Activated effector memory CD4-positive, alpha-beta T cell treated with Interleukin-2 at 50 U/mL for 16 hours (primary cell): ENCODE measurements around the gene KCNMA1.

ENCODE experiments used
- DNase-seq: peaks from one replicate; pipeline ENCODE4 v3.0.0-alpha.2; 2020

Gene KCNMA1

DNA sequence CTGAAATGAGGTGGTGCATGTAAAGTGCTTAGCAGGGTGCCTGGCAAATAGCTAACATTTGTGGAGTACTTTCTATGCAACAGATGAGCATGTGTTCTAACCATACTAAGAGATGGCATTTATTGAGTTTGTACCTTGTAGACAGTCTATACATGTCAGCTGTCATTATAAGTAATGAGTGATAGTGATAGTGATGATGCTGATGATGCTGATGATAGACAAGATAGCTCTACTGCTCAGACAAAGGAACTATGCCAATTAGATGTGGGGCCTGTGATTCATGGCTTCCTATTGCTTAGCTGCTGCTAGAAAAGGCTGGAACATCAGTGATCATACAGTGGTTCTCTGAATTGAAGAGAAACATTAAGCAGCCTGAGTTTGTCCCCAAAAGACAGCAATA lies 585.8 kb downstream of the KCNMA1 start:
- DNase-seq = no peak

DNA sequence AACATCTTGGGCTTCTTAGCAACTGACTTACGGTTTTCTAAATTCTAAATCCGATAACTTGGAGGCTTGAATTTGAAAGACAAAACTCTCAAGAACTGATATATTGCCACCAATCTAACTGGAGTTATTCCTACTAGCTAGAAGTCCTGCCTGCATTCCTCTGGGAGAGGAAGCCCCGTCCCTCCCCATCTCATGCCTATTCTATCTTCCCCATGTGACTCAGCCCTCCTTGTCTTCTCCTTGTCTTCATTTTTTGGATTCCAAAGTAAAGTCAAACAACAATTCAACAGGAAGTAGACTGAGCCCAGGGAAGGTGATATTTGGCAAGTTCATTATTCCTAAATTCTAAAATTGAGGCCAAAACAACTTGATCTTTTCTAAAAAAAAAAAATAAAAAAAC lies 587.7 kb downstream of the KCNMA1 start:
- DNase-seq = no peak

DNA sequence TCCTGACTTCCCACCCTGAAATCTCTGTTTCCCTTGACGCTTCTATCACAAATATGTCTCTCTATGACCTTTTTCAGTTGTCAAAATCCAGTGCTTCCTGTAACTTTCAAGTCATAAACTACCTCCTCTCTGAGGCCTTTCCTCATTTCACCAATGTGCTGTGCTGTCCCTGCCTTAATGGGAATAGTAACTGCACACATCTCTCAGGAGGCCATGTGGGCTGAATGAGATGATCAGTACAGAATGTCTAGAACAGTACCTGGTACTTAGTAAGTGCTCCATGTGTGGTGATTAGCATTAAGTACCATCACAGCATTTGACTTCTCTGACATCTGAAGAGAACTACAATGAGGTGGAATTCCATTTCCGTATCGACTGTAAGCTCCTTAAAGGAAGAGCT lies 588.5 kb downstream of the KCNMA1 start:
- DNase-seq = no peak

DNA sequence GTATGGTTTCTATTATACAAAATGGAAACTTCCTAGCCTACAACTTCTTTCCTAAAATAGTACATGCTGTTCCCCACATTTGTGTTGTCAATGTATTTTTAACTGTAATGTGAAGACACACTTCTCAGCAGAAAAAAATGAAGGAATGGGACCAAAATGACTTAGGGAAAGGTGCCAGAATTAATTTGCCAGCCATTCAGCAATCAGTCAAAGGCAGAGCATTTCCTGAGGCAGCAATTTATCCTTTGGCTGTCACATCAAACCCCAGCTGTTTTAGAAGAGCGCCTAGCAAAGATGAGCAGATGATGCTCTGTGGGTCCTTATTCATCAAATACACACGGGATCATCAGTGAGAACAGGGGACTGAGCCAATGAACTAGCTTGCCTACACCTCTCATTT lies 592.5 kb downstream of the KCNMA1 start:
- DNase-seq = no peak

DNA sequence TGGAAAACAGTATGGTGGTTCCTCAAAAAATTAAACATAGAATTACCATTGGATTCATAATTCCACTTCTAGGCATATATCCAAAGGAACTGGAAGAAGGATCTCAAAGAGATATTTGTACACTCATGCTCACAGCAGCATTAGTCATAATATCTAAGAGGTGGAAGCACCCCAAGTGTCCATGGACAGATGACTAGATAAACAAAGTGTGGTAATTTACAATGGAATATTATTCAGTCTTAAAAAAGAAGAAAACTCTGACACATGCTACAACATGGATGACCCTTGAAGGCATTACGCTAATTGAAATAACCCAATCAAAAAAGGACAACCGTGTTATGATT lies 594.2 kb downstream of the KCNMA1 start:
- DNase-seq = no peak

DNA sequence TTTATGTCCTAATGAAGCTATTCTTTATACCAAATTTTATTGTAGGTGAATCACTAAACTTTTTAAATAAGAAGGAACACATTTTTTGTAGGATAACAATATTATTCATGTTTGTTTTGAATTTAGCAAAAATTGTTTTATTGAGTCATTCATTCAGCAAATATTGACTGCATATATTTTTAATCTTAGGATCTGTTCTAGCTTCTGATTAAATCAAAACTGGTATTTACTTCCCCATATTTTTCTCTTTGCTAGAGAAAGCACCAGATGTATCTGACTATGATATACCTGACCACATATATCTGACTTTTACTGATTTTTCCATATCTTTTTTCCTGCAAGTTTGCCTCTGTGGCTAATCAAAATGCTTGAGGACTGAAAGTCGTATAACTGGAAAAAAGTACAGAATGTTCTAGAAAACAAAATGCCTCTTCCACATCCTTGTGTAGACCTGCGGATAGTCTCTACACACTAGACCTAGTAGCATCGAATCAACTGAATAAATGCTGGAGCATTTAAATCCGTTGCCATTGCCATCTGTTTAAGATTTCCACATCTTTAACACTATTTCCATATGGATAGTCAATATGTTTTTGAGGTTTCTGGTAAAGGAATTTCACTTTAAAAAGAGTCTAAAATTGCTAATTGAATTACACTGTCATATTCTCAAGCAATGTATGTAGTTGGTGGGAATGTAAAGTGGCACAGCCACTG lies 594.7 kb downstream of the KCNMA1 start:
- DNase-seq = no peak

DNA sequence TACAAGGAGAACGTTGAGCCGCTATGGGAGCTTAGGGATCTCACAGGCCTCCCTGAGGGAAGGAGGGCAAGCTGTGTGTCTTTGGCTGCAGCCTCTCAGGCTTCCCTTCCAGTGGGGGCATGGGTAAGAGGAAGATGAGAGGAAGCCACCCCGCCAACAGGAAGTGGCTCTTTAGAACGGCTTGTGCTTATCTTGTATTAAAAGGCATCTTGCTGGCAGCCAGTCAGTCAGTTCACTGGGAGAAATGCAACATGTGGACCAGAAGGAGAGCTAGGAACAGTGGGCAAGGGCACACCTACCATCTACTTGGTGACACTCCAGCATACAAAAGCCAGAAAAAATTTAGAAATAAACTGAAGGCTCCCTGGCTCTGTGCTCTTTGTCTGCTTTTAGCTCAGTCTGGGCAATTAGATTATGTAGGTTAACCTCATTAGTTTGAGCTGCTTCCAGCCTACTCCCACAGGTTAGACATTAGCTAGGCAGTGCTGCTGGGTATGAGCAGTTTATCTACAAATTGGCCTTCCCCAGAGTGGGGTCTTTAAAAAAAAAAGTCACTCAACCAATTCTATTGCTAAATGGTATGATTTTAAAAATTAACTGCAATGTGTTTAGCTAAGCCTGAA lies 595.9 kb downstream of the KCNMA1 start:
- DNase-seq = peak; percentile 2

DNA sequence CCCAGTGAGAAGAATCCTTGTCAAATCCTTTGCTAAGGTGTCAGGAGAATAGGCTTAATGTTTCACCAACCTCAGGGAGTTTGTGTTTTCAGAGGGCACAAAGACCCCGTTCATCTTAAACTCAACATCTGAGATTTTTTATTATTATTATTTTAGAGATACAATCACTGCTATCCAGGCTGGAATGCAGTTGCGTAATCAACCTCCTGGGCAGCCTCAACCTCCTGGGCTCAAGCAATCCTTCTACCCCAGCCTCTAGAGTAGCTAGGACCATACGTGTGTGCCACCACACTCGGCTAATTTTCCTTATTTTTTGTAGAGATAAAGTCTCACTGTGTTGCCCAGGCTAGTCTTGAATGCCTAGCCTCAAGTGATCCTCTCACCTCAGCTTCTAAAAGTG lies 599.2 kb downstream of the KCNMA1 start:
- no peak for DNase-seq

DNA sequence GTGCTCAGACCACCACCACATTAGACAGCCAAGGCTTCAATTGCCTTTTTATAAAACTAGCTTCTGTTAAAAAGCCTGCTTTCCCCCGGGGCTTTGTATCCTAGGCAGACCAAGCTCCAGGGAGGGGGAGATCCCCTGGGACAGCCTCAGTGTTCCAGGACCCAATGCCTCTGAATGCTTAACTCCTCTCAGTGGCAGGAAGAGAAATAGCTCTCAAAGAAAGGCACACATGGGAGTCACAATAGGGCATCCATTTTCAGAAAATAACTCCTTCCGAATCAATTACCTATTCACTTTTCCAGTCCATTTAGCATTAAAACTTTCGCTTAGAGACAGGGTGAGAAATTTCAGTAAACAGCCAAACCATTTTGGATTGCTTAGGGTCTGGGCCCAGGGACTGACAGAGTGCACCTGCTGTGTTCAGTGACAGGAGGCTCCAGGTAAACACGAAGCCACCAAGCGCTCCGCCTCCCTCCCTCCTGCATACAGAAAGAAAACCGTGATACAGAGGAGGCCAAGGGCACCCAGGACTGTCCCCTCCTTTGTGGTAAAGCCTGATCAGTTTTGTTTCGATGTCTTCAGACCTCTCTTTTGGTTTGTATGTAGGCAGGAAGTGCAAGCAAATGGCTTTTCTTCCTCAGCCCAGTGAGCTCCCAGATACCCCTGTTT lies 599.7 kb downstream of the KCNMA1 start:
- DNase-seq = no peak

DNA sequence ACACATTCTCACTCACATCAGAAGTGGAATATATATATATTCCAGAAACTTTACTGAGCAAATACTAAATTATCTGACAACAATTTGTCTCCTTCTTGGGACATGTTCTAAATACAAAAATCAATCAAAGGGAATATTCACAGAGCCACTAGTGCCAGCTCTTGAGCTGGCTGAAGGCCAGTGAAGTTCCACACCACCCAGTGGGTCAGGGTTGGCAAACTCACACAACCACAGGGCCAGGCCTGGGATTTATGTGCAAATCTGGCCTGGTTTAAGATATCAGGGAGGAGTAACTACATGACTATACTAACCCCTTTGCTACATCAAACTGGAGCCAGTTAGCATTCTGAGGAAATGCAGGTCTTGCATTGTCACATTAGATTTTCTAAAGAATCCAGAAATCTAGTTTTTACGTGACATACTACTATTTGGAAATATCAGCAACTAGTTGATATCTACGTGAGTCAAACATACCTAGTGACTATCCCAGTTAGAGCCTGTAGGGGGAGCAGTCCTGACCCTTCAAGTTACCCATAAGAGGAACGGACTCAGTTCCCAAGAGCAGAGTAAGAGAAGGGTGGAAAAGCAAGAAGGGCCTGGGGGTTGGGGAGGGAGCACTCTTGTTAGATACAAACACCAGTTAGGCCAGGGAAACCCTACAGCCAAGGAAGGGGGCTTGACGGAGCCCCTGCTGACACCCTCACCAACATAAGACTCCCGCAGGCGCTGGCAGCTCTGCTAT lies 600.4 kb downstream of the KCNMA1 start:
- no peak for DNase-seq

DNA sequence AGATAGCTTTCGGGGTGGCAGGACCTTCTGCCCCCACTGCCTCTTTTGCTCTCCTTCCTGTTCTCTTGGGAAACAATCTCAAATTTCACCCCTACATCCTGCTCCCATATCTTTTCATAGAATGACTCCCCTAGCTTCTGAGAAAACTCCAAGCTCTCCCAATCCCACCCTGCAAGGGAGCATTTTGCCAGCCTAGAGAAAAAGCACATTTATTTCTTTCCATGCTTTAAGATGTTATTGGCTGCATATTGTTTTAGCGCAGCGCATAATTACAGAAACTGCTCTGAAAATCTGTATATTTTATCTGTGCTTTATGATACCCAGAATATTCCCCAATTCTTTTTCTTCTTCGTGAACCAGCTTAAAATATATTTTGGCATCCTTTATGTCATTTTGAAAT lies 601.3 kb downstream of the KCNMA1 start:
- no peak for DNase-seq

DNA sequence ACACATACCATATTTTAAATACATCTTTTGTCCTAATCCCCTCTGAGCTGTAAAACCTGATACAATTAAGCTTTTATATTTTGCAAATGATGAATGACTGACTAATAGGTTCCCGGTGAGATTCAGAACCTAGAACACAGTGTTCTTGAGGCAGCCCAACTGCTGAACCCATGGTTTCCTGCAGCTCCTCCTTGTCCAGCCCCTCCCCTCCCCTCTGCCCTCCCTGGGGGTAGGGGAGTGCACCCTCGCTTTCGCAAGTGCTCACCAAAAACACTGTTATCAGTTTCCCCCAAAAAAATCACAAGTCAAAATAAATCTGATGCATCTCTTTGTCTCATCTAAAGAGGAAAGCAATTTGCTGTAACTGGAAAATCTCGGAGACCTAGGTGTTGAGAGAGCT lies 602.8 kb downstream of the KCNMA1 start:
- no peak for DNase-seq

DNA sequence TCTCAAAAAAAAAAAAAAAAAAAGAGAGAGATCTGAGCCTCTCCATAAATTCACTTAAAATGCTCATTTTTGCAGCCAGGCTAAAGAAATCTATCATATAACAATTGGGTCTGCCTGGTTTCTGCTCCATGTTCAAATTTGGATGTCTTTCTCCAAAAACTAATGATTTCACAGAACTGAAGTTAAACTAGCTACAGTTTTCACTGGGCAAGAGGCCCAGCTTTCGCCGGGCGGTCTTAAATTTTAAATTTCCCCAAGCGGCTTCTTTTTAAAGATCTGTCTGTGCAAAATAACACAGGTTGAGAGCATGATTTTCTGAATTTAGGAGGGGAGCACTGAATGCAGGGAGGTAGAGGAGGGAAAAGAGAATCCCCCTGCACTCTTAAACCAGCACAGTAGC lies 603.4 kb downstream of the KCNMA1 start:
- DNase-seq = no peak

DNA sequence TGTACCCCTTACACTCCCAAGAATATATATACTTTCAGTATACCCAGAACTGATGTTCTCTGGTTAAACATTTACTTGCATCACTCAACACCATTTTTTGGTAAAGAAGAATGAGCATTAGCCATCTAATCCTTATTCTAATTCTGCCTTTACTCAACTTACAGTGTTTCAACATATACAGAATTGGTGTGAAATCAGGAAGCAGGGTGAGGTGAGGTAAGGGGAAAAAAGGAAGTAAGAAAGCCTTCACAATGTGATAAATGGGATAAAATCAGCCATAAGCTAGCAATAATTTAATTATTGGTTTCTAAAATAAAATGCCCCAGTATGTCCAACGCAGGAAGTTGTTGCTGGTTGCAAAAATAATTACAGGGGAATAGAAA lies 605.4 kb downstream of the KCNMA1 start:
- no peak for DNase-seq

DNA sequence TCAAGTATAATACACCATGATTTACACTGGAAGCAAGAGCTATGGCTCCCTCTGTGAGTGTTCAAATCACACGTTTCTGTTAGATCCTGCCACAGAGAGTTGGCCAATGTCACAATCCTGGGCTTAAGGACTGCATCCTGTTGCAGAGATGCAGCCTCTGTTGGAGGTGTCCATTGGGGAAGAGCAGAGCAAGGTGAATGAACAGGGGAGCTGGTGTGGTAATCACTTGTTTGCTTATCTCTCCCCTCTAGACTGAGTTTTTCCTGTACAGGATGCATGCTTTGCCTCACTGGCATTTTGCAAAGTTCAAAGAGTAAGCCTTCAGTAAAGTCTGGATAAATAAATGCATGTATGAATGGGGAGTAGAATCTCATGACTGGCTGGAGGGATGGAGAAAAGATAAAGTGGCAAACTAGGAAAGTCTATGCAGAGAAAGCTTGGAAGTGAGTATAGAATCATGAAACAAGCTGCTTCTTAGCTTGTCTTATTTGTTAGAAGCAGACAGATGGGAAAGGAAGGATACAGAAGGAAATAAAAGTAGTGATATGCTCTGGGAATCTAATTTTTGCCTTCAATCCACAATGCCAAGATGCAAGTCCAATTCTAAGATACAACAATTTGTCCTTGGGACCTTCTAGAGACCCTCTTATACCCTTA lies 605.9 kb downstream of the KCNMA1 start:
- no peak for DNase-seq

DNA sequence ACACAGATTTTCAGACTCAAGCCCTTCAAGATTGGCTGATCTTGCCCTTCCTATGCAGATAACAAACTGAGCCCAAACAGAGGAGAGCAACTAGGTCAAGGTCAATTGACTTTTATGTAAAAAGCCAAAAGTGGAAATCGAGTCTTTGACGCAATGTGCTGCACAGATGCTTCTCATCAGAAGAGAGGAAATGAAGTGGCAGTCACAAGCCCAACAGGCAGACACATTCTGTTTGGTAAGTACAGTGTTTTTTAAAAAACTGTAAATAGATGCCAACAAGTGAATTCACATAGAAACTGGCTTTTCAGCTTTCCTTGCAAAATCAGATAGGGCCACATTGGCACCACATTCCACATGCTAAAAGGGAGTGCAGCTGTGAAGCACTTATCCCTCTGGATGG lies 606.6 kb downstream of the KCNMA1 start:
- no peak for DNase-seq

DNA sequence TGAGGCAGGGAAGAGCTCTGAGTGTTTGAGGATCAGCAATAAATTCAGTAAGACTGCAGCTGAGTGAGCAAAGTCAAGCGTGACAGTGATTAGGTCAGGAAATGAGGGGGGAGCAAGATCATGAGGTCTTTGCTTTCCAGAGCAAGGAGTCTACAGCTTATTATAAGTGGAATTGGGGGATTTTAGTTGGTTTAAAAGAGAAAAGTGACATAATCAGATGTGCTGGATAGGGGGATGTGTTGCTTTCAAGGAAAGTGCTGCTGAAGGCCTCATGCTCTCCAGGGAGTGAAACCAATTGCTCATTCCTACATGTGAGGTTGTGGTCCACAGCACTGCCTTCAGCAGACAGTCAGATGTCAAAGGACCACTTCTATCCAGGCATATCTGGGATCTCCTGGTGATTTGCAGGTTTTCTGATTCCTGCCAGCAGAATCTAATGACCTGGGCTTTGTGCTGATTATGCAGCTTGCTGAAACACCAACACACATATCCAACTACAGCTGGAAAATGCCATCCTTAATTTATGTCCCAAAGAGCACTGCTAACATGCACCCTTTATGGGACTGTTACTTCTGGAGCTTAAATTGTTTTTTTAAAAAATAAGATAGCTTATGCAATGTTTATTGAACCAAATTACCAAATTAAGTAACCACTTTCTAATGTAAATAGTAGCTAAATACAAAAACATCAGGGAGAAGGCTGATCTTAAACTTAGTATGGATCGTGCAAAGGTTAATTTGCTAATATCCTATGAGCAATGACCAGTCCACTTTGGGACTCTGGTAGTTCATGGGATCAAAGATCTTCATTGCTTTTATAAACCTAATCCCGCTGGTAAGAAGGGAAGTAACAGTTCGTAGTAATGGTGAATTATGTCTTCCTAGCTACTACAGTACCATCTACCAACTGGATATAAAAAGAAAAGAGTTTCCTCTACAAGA lies 607.6 kb downstream of the KCNMA1 start:
- no peak for DNase-seq

DNA sequence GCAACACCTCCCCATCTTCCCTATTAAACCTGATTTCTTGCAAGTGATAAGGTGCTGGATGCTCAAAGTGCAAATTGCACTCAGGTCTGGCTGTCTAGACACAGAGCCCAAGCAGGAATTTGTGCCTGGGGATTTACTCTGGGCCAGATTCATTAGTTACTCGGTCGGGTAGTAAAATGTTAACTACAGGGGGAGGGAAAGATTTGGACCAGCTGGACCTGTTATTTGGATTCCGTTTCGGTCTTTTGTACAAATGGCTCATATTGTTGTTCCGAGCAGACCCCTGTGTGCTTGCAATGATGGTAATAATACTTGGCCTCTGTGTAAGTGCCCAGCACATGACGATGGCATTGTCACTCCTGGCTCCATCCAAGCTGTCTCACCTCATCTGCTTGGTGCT lies 609.6 kb downstream of the KCNMA1 start:
- no peak for DNase-seq

DNA sequence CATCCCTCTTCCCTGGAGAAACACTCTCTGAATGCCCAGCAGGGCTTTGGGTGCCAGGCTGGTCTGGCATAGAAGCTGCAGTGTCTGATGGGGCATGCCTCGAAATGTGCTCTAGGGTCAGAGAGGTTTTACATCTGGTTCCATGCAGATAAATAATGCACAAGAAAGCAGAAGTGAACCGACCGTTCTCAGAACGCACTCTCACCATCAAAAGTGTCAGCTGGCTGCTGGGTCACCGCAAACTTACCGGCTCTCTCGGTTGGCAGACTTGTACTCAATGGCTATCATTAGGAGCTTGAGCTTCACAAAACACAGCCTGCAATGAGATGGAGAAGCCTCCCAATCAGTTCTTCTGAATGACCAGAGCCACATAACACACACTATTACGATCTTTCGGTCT lies 610.0 kb downstream of the KCNMA1 start:
- DNase-seq = no peak

DNA sequence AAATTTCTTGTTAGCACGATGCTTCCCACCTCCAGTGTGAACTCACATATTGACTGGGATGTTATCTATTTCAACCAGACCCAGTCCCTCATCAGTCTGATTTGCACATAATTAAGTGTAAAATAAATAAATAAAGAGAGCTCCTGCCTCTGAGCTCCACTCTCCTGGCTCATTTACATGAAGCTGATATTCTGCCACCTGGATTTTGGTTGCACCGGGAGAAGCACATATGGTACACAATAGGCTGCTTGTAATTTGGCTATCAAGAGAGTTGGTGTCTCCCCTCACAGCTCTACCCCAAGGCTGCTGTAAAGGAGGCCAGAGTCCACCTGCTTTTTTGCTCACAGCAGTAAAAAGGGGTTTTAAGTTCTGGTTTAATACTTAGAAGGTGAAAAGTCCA lies 610.5 kb downstream of the KCNMA1 start:
- DNase-seq = no peak

DNA sequence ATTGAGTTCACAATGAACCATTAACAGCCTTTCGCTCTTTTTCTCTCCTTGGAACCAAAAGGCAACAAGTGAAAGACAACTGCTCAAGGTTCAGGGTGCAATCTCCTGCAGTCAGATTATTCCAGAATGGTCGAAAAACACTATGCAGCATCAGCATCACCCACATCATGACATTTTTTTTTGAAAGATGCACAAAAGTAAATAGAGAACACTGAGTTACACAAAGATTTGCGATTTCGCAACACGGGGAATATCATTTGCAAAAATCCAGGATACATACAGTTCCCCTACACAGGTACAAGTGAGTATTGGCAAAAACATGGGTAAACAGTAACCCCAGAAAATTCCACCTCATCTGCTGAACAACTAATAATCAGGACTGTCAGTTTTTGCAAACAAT lies 611.5 kb downstream of the KCNMA1 start:
- no peak for DNase-seq

DNA sequence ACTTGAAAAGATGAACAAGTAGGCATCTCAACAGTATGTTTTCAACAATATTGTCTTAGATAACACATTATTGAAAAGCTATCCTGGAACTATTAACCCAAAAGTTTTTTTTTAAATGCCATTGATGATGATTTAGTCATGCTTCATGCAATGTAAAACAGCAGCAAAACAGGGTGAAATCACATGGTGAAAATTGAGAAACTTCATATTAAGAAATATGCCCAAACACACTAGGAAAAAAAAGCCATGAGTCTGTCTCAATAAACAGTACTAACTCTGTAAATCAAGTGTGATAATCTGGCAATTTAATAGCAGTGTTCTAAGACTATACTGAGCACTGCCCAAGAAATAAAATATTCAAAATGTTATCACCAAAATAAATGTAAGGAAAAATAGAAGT lies 613.1 kb downstream of the KCNMA1 start:
- DNase-seq = no peak
